NOMO-1 treated with dmso at 0.1 percent for 144 hours (cell line): ENCODE measurements around the gene CTNNBL1.
"Not testable (repeated sequence)": the region's sequence is repeated elsewhere in the genome, so short reads cannot be mapped to it uniquely, and the experiment has no call there.

ENCODE experiments used
- DNase-seq: peaks from one replicate; lab custom pipeline; 2025; ENCODE audit not compliant: unreplicated experiment; lab: John Stamatoyannopoulos, UW

The CTNNBL1 gene

GRCh38 chr20:37677969-37678861 is 15.6 kb upstream of the CTNNBL1 start:
- no peak for DNase-seq

- not testable (repeated sequence) for DNase-seq
These were observed 14.1 kb upstream of the CTNNBL1 start for GRCh38 chr20:37679751-37680150.

- no peak for DNase-seq
These were observed 13.4 kb upstream of the CTNNBL1 start for GRCh38 chr20:37680420-37680819.

- DNase-seq: no peak
These were observed 12.3 kb upstream of the CTNNBL1 start for GRCh38 chr20:37681384-37682112.

GRCh38 chr20:37683146-37683545 is 10.7 kb upstream of the CTNNBL1 start:
- DNase-seq: not testable (repeated sequence)

GRCh38 chr20:37686762-37687477 is 6.9 kb upstream of the CTNNBL1 start:
- DNase-seq: no peak

GRCh38 chr20:37687478-37687805 is 6.4 kb upstream of the CTNNBL1 start:
- DNase-seq: no peak

GRCh38 chr20:37688093-37688492 is 5.7 kb upstream of the CTNNBL1 start:
- no peak for DNase-seq

GRCh38 chr20:37690626-37691369 is 3.0 kb upstream of the CTNNBL1 start:
- DNase-seq: no peak

- DNase-seq: no peak
These were observed 1.2 kb upstream of the CTNNBL1 start for GRCh38 chr20:37692459-37693166.

GRCh38 chr20:37693242-37693634 is 592 bp upstream of the CTNNBL1 start:
- no peak for DNase-seq

- no peak for DNase-seq
These were observed 2.0 kb downstream of the CTNNBL1 start for GRCh38 chr20:37695684-37696342.

GRCh38 chr20:37697314-37697713 is 3.5 kb downstream of the CTNNBL1 start:
- DNase-seq: peak; percentile 78

- DNase-seq: no peak
These were observed 5.4 kb downstream of the CTNNBL1 start for GRCh38 chr20:37699202-37699601.

GRCh38 chr20:37700301-37700700 is 6.5 kb downstream of the CTNNBL1 start:
- no peak for DNase-seq

GRCh38 chr20:37701676-37702075 is 7.8 kb downstream of the CTNNBL1 start:
- DNase-seq: peak; percentile 6

GRCh38 chr20:37702403-37703034 is 8.7 kb downstream of the CTNNBL1 start:
- DNase-seq: no peak

GRCh38 chr20:37703035-37703845 is 9.4 kb downstream of the CTNNBL1 start:
- no peak for DNase-seq

- no peak for DNase-seq
These were observed 11.1 kb downstream of the CTNNBL1 start for GRCh38 chr20:37704955-37705354.
